ENCODE data around the gene RNF213.

The RNF213 gene

GRCh38 chr17:80260791-80261158, at the start of gene RNF213:
Gene RNF213, plus strand, starts transcription at chr17:80260852. Its CDS starts 2,830 bp downstream, at chr17:80263682.
- DNase-seq, result peak in 32 of 42 donors; percentile 29 to 71 (median 48)
- intact Hi-C loops (cut with DNase I), result loop anchor here (10.0 kb wide), 1 partner anchor 116 kb away; the partner anchor contains the start of gene EIF4A3

GRCh38 chr17:80212109-80212508, 48.5 kb upstream of the RNF213 start:
- no peak for DNase-seq
- intact Hi-C loops (cut with DNase I), result no loop called here

GRCh38 chr17:80212511-80212910, 48.1 kb upstream of the RNF213 start:
- DNase-seq, result no peak
- intact Hi-C loops (cut with DNase I), result no loop called here

DNA sequence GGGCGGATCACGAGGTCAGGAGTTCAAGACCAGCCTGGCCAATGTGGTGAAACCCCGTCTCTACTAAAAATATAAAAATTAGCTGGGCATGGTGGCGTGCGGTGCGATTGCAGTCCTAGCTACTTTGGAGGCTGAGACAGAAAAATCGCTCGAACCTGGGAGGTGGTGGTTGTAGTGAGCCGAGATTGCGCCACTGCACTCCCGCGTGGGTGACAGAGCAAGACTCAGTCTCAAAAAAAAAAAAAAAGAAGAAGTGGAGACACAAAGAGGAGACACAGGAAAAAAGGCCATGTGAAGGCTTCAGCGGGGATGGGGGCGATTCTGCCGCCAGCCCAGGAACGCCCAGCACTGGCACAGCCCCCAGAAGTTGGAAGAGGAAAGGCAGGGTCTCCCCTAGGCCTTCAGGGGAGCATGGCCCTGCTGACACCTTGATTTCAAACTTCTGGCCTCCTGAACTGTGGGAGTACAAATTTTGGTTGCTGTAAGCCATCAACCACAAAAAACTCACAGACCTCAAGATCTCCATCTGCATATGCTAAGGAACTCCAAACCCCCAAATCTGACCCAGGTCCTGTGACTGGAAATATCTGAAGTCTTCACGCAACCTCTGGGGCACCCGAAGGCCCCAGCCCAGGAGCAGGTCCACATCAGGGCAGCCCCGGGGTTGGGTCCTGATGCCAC, 47.5 kb upstream of the RNF213 start:
- DNase-seq, result peak in 41 of 42 donors; percentile 38 to 86 (median 66)
- intact Hi-C loops (cut with DNase I), result no loop called here

DNA sequence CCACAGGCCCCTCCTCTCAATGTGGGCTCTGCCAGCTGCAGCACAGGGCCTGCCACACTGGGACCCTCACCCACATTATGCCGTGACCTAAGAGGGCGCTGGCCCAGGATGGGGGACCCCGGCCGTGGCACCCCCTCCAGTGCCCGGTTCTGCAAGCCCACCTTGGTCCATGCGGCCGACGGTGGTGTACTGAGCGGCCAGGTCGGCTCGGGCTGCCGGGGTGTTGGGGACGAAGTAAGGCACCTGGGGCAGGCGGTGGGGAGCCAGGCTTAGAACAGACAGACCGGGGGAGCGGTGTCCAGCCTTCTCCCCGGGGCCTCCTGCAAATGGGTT, 47.0 kb upstream of the RNF213 start:
- intact Hi-C loops (cut with DNase I), result no loop called here
- no peak for DNase-seq

- DNase-seq, result no peak
- intact Hi-C loops (cut with DNase I), result no loop called here
Measured at GRCh38 chr17:80214012-80214877, 46.4 kb upstream of the RNF213 start.

DNA sequence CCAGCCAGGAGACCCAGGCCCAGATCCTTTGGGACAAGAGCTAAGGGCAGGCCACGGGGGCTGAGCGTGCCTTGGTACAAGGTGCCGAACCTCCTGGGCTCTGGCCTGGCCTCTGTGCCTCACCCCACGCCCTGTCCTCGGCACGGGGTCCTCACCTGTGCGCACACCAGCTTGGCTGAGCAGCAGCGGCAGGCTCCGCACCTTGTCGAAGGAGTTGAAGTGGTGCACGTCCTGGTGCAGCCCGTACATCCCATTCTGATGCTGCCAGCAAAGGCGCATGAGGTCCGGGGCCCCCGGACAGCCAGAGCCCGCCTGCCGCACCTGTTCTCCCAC, 45.8 kb upstream of the RNF213 start:
- intact Hi-C loops (cut with DNase I), result no loop called here
- DNase-seq, result no peak

- no peak for DNase-seq
- intact Hi-C loops (cut with DNase I), result no loop called here
Measured at GRCh38 chr17:80216473-80217456, 43.9 kb upstream of the RNF213 start.

GRCh38 chr17:80217703-80218362, 42.8 kb upstream of the RNF213 start:
- no peak for DNase-seq
- intact Hi-C loops (cut with DNase I), result no loop called here

DNA sequence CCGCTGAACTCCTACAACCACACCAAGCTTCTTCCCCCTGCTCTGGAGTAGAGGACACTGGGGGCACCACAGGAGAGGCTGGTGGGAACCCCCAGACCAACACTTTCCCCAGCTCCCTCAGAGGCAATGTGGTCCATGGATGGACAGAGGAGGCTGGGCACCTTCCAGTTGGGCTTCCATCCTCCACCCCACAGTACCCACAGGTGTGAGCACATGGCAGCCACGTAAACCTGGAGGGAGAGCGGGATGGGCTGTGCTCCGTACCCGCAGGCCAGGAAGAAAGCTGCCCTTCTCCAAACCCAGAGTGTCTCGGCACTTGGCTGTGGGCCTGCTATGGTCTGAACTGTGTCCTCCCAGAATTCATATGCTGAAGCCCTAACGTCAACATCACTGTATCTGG, 42.3 kb upstream of the RNF213 start:
- intact Hi-C loops (cut with DNase I), result no loop called here
- DNase-seq, result no peak

- peak in 24 of 42 donors; percentile 13 to 62 (median 35) for DNase-seq
- intact Hi-C loops (cut with DNase I), result no loop called here
Measured at GRCh38 chr17:80219013-80219762, 41.5 kb upstream of the RNF213 start.

DNA sequence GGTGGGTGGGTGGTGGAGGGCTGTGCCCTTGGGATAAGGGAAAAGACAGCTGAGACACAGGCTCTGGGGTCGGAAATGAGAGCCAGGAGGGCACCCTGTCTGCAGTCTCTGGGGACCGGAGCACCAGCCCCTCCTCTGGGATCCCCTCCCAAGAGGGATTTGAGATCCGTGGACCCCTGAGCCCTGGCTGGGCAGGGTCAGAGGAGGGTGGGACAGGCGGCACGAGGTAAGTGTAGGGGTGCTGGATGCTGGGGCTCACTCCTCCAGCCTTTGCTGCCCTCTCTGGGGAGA, 40.9 kb upstream of the RNF213 start:
- DNase-seq, result no peak
- intact Hi-C loops (cut with DNase I), result loop anchor here (2.0 kb wide), 1 partner anchor 73 kb away; the partner anchor contains the start of gene EIF4A3

DNA sequence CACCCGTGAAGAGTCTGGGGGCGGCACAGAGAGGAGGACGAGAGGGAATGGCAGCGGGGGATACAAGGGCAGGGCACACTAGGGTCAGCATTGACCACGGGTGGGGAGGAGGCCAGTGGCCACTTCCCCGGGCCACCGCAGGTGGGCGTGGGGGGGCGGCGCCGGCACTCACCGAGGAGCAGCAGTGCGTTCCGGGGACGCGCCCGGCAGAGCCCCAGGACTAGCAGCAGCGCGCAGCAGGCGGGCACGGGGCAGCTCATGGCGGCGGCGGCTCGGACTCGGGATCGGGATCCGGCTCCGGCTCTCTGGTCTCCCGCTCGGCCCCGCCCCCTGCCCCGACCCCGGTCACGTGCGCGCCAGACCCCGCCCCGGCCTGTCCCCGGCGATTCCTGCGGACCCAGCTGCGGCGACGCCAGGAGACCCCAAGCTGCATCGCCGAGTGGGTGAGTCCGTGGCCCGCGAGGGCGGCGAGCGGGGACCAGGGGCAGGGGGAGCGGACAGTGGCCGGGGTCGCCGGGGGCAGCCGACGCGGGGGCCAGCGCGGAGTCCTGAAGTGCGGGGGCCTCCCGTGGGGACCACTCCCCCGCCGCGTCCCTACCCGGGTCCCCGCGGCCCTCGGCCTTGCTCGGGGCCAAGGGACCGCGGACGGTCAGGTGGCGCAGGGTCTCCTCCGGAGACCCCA, 40.5 kb upstream of the RNF213 start, which contains the start of the genes SGSH and SLC26A11:
TSS of gene SGSH (minus strand) at position 280 of the 682 bp plus-strand sequence. CDS start at position 260, 20 bp downstream.
TSS of gene SLC26A11 (plus strand) at position 374 of the 682 bp plus-strand sequence. CDS start 1,134 bp downstream, outside the sequence.
- DNase-seq, result peak; percentile 35 to 89 (median 77)
- intact Hi-C loops (cut with DNase I), result loop anchor here (2.0 kb wide), 1 partner anchor 73 kb away; the partner anchor contains the start of gene EIF4A3

- intact Hi-C loops (cut with DNase I), result loop anchor here (2.0 kb wide), 1 partner anchor 74 kb away; the partner anchor contains the start of gene EIF4A3
- peak in 40 of 42 donors; percentile 13 to 79 (median 50) for DNase-seq
Measured at GRCh38 chr17:80220736-80221215, 39.9 kb upstream of the RNF213 start.

DNA sequence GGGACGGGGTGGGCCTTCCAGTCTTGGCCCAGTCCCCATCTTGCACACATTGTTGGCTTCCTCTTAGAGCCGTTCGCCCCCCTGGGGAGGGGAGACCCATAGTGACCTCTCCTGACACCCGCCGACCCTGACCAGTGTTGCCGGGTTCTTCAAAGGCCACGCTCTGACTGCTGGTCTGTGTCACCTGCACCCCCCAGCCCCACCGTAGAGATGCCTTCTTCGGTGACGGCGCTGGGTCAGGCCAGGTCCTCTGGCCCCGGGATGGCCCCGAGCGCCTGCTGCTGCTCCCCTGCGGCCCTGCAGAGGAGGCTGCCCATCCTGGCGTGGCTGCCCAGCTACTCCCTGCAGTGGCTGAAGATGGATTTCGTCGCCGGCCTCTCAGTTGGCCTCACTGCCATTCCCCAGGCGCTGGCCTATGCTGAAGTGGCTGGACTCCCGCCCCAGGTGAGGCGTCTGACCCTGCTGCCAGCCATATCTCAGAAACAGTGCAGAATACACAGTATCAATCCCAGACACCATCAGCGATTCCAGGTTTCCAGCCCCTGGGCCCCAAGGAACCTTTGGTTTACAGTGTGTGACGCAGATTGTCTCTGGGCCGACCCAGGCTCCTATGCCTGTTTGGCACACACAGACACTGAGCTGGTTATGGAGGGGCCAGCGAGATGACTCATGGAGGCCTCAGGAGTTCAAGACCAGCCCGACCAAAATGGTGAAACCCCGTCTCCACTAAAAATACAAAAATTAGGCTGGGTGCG, 39.1 kb upstream of the RNF213 start:
- intact Hi-C loops (cut with DNase I), result loop anchor here (2.0 kb wide), 1 partner anchor 75 kb away; the partner anchor contains the start of gene EIF4A3
- DNase-seq, result no peak

DNA sequence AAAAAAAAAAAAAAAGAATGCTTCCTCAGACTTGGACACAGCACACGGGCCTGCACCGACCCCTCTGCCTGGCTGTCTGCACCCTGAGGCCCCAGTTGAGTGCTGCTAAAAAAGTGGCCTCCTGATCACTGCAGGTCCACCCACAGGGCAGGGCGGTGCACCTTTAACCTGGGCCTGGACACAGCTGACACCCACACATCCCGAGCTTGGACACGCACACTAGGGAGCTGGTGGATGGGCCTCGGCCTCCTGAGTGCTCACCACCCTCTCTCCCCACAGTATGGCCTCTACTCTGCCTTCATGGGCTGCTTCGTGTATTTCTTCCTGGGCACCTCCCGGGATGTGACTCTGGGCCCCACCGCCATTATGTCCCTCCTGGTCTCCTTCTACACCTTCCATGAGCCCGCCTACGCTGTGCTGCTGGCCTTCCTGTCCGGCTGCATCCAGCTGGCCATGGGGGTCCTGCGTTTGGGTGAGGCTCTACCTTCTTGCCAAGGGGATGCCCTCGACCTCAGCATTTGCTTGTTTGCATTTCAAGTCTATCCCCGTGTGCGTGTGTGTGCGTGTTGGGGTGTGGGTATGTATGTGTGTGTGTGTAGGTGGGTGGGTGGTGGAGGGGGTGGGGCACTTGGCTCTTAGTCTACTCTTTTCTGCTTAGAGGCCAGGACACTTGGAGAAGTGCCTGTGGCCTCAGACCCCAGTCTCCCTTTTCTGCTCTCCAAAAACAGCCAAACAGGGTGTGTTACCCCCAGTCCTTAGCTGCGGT, 38.1 kb upstream of the RNF213 start:
- DNase-seq, result no peak
- intact Hi-C loops (cut with DNase I), result no loop called here

All from head of caudate nucleus (tissue), 42 donors.